CD4-positive, alpha-beta memory T cell (primary cell): ENCODE results near the gene KRT5. TPM values are rescaled to one million over a fixed set of nuclear protein-coding genes. Genes with fewer than 3 reads are reported as not detected.
"Not testable (repeated sequence)": the region's sequence is repeated elsewhere in the genome, so short reads cannot be mapped to it uniquely, and the experiment has no call there.

Experiments
- CTCF ChIA-PET: fragments of 350-600 bp; sonication (Branson Sonifier 250); formaldehyde crosslinking; loops from one replicate; lab custom pipeline; 2021; ENCODE audit warnings: inconsistent platforms; ENCODE audit not compliant: partially characterized antibody; lab: Charles Lee
- POLR2A ChIA-PET: fragments of 350-600 bp; sonication (Branson Sonifier 250); formaldehyde crosslinking; loops from one replicate; lab custom pipeline; 2021; ENCODE audit not compliant: partially characterized antibody; lab: Charles Lee
- DNase-seq, 5 donors: peaks; one replicate each; pipeline versions ENCODE4 v3.0.0 to v3.0.0-alpha.2; 2020 to 2022; ENCODE audit warnings: mixed read lengths in 1 of 5
- H3K27ac ChIP-seq: one replicate; pipeline ENCODE4 v1.7.0; 2013; ENCODE audit warnings: low read depth, low read length
- H3K27me3 ChIP-seq: 2 replicates; pipeline ENCODE4 v1.7.0; 2013; ENCODE audit warnings: mild to moderate bottlenecking, low read length, moderate library complexity; ENCODE audit not compliant: insufficient read depth
- H3K36me3 ChIP-seq: 2 replicates; pipeline ENCODE4 v1.7.0; 2013; ENCODE audit warnings: mild to moderate bottlenecking, low read length, moderate library complexity; ENCODE audit not compliant: insufficient read depth
- H3K4me1 ChIP-seq: 2 replicates; pipeline ENCODE4 v1.7.0; 2013; ENCODE audit warnings: mild to moderate bottlenecking, low read length, moderate library complexity; ENCODE audit not compliant: insufficient read depth
- H3K4me3 ChIP-seq, 2 donors: one replicate each; pipeline ENCODE4 v1.7.0; 2013; ENCODE audit warnings: low read length in 2 of 2, mild to moderate bottlenecking in 1 of 2
- H3K9me3 ChIP-seq, 2 donors: one replicate each; pipeline ENCODE4 v1.7.0; 2013; ENCODE audit warnings: low read length in 2 of 2, control low read depth in 1 of 2; ENCODE audit not compliant: control insufficient read depth in 1 of 2
- H3K27ac Mint-ChIP-seq, 7 donors: one replicate each; pipeline ENCODE4 v1.8.0; 2020 to 2021; ENCODE audit warnings: mixed read lengths in 7 of 7, mild to moderate bottlenecking in 6 of 7, inconsistent platforms in 3 of 7, moderate library complexity in 3 of 7
- H3K27me3 Mint-ChIP-seq, 2 donors: one replicate each; pipeline ENCODE4 v1.8.0; 2020 to 2021; ENCODE audit warnings: mixed read lengths in 2 of 2
- H3K36me3 Mint-ChIP-seq, 2 donors: one replicate each; pipeline ENCODE4 v1.8.0; 2020 to 2021; ENCODE audit warnings: mixed read lengths in 2 of 2, inconsistent platforms in 1 of 2, mild to moderate bottlenecking in 1 of 2
- H3K4me1 Mint-ChIP-seq, 4 donors: one replicate each; pipeline ENCODE4 v1.8.0; 2020 to 2021; ENCODE audit warnings: mixed read lengths in 4 of 4, mild to moderate bottlenecking in 1 of 4
- H3K4me3 Mint-ChIP-seq, 8 donors: one replicate each; pipeline ENCODE4 v1.8.0; 2020 to 2021; ENCODE audit warnings: mixed read lengths in 8 of 8, mild to moderate bottlenecking in 7 of 8, moderate library complexity in 6 of 8, inconsistent platforms in 3 of 8
- H3K9me3 Mint-ChIP-seq, 8 donors: one replicate each; pipeline ENCODE4 v1.8.0; 2020 to 2021; ENCODE audit warnings: mixed read lengths in 8 of 8, mild to moderate bottlenecking in 5 of 8, inconsistent platforms in 3 of 8, moderate library complexity in 1 of 8
- intact Hi-C: fragments of 100-400 bp; cut with micrococcal nuclease; formaldehyde crosslinking; loops from one replicate; pipeline ENCODE4 v1.15.1; 2023
- polyA plus RNA-seq, 2 donors: library from polyadenylated mRNA; unstranded; fragments of 300-500 nt; fragmentation: Illumina TruSeq; gene quantifications; one replicate each; pipeline ENCODE4 v1.2.3, GENCODE V29; 2021
- total RNA-seq, 2 experiments: library from RNA; stranded (reverse); gene quantifications; one replicate each; pipeline ENCODE4 v1.2.3, GENCODE V29; 2021

KRT5 gene
- total and polyA plus RNA-seq, 4 experiments from 2014 or later, result not detected

DNA sequence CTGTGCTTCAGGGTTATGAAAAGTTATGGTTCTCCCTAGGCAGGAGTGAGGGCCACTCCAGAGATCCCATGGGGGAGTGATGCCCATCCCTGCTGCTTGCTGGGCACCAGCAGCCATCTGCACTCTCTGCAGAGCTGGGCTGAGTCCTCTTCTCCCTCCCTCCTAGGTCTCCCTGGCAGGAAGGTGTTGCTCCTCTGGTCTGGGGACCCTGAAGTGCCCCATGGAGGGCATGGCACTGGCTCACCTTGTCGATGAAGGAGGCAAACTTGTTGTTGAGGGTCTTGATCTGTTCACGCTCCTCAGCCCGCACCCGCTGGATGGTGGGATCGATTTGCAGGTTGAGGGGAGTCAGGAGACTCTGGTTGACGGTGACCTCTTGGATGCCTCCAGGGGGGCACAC is 27.8 kb downstream of the KRT5 start:
- H3K4me3 ChIP-seq, H3K36me3 ChIP-seq, H3K9me3 Mint-ChIP-seq, H3K4me1 ChIP-seq, H3K27me3 ChIP-seq, H3K36me3 Mint-ChIP-seq, H3K4me3 Mint-ChIP-seq, H3K4me1 Mint-ChIP-seq, H3K27ac ChIP-seq, H3K27ac Mint-ChIP-seq, CTCF ChIA-PET, DNase-seq, intact Hi-C loops, POLR2A ChIA-PET, H3K9me3 ChIP-seq: not testable (repeated sequence)
- H3K27me3 Mint-ChIP-seq, result peaks cover 16 to 38% of the 10 kb centered on the region in 2 donors

DNA sequence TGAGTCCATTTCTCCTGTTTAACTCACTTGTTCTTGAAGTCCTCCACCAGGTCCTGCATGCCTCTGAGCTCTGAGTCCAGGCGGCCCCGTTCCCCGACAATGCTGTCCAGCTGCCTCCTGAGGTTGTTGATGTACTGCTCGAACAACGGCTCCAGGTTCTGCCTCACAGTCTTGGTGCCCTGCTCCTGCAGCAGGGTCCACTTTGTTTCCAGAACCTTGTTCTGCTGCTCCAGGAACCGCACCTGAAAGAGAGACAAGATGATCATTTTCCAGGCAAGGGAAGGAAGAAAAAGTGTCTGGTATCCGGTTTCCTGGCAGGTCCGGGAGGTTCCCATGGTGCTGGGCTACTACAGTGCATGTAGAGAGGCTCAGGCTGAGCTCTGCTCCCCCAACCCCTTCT is 28.7 kb downstream of the KRT5 start:
- H3K4me1 ChIP-seq, CTCF ChIA-PET, H3K9me3 Mint-ChIP-seq, POLR2A ChIA-PET, H3K4me3 Mint-ChIP-seq, intact Hi-C loops, DNase-seq, H3K36me3 ChIP-seq, H3K27ac ChIP-seq, H3K27ac Mint-ChIP-seq, H3K36me3 Mint-ChIP-seq, H3K27me3 ChIP-seq, H3K4me1 Mint-ChIP-seq, H3K4me3 ChIP-seq, H3K9me3 ChIP-seq: not testable (repeated sequence)
- H3K27me3 Mint-ChIP-seq, result peaks cover 16 to 44% of the 10 kb centered on the region in 2 donors

DNA sequence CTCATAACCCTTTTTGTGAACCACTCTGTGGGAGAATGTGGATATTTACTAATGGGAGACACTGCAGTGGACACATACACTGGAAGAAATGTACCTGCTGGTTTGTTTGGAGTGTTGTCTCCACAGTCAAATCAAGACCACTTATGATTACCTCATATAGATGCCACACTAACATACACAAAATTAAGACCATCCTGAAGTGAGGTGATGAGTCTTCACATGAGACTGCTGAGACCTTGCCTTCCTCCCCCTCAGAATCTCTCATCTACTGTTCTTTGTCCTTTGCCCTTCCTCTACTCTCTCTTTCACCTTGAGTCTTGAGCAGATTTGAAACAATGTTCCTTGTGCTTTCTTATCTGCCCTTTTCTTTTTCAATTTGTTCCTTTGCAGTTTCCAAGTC is 31.5 kb downstream of the KRT5 start:
- ChIA-PET CTCF (interaction anchor here (1.2 kb wide), 1 partner anchor 77 kb away, joined by 3 read pairs; no protein-coding TSS in a partner anchor), POLR2A (no interaction called here)
- Mint-ChIP-seq H3K4me3 (no peak overlapping the region), H3K36me3 (no peaks in the 10 kb centered on the region), H3K9me3 (peaks cover 0 to 19% (median 13%) of the 10 kb centered on the region in 8 donors), H3K27me3 (peaks cover 22 to 37% of the 10 kb centered on the region in 2 donors), H3K27ac (no peak overlapping the region), H3K4me1 (no peaks in the 10 kb centered on the region)
- H3K4me1 ChIP-seq, result no peaks in the 10 kb centered on the region
- H3K9me3 ChIP-seq, result peaks cover 0 to 6% of the 10 kb centered on the region in 2 donors
- no peak overlapping the region for H3K27ac ChIP-seq
- intact Hi-C loops, result no loop called here
- no peak for DNase-seq
- H3K27me3 ChIP-seq, result no peaks in the 10 kb centered on the region
- no peaks in the 10 kb centered on the region for H3K36me3 ChIP-seq
- no peak overlapping the region for H3K4me3 ChIP-seq

GRCh38 chr12:52487744-52488443 is 32.3 kb downstream of the KRT5 start:
- H3K4me1 ChIP-seq, H3K27me3 ChIP-seq, H3K4me3 ChIP-seq, CTCF ChIA-PET, intact Hi-C loops, H3K4me1 Mint-ChIP-seq, H3K36me3 ChIP-seq, DNase-seq, H3K4me3 Mint-ChIP-seq, H3K36me3 Mint-ChIP-seq, H3K9me3 ChIP-seq, POLR2A ChIA-PET, H3K27ac ChIP-seq, H3K27ac Mint-ChIP-seq: not testable (repeated sequence)
- Mint-ChIP-seq H3K9me3 (peaks cover 0 to 19% (median 13%) of the 10 kb centered on the region in 8 donors), H3K27me3 (peaks cover 19 to 37% of the 10 kb centered on the region in 2 donors)

- Mint-ChIP-seq H3K4me1 (no peaks in the 10 kb centered on the region), H3K27me3 (peaks cover 19 to 39% of the 10 kb centered on the region in 2 donors), H3K4me3 (no peak overlapping the region), H3K9me3 (peaks cover 0 to 19% (median 13%) of the 10 kb centered on the region in 8 donors), H3K27ac (no peak overlapping the region), H3K36me3 (no peaks in the 10 kb centered on the region)
- Histone ChIP-seq H3K4me1 (no peaks in the 10 kb centered on the region), H3K36me3 (no peaks in the 10 kb centered on the region), H3K27me3 (no peaks in the 10 kb centered on the region), H3K4me3 (no peak overlapping the region), H3K9me3 (peaks cover 0 to 6% of the 10 kb centered on the region in 2 donors), H3K27ac (no peak overlapping the region)
- CTCF ChIA-PET, result no interaction called here
- intact Hi-C loops, result no loop called here
- DNase-seq, result no peak
- POLR2A ChIA-PET, result no interaction called here
Measured at GRCh38 chr12:52487211-52487610, 33.0 kb downstream of the KRT5 start.

GRCh38 chr12:52486166-52487105 is 33.8 kb downstream of the KRT5 start:
- CTCF ChIA-PET, result no interaction called here
- Mint-ChIP-seq H3K36me3 (no peaks in the 10 kb centered on the region), H3K4me1 (no peaks in the 10 kb centered on the region), H3K4me3 (no peak overlapping the region), H3K9me3 (peaks cover 0 to 19% (median 13%) of the 10 kb centered on the region in 8 donors), H3K27me3 (peaks cover 19 to 37% of the 10 kb centered on the region in 2 donors), H3K27ac (no peak overlapping the region)
- POLR2A ChIA-PET, result no interaction called here
- intact Hi-C loops, result no loop called here
- Histone ChIP-seq H3K27ac (no peak overlapping the region), H3K4me3 (no peak overlapping the region), H3K36me3 (no peaks in the 10 kb centered on the region), H3K4me1 (no peaks in the 10 kb centered on the region), H3K27me3 (no peaks in the 10 kb centered on the region), H3K9me3 (peaks cover 0 to 6% of the 10 kb centered on the region in 2 donors)
- no peak for DNase-seq

- no peak overlapping the region for H3K27ac ChIP-seq
- H3K9me3 ChIP-seq, result peaks cover 0 to 5% of the 10 kb centered on the region in 2 donors
- ChIA-PET POLR2A (no interaction called here), CTCF (no interaction called here)
- H3K36me3 ChIP-seq, result no peaks in the 10 kb centered on the region
- no peaks in the 10 kb centered on the region for H3K4me1 ChIP-seq
- Mint-ChIP-seq H3K9me3 (peaks cover 0 to 24% (median 9%) of the 10 kb centered on the region in 8 donors), H3K27ac (no peak overlapping the region), H3K4me1 (no peaks in the 10 kb centered on the region), H3K4me3 (no peak overlapping the region), H3K36me3 (no peaks in the 10 kb centered on the region), H3K27me3 (peaks cover 12 to 28% of the 10 kb centered on the region in 2 donors)
- H3K4me3 ChIP-seq, result no peak overlapping the region
- DNase-seq, result no peak
- intact Hi-C loops, result no loop called here
- H3K27me3 ChIP-seq, result no peaks in the 10 kb centered on the region
Measured at GRCh38 chr12:52480073-52480472, 40.1 kb downstream of the KRT5 start.
